ENCODE data around the gene BCAS3.
"Not testable (repeated sequence)": the region's sequence is repeated elsewhere in the genome, so short reads cannot be mapped to it uniquely, and the experiment has no call there.

BCAS3 gene

DNA sequence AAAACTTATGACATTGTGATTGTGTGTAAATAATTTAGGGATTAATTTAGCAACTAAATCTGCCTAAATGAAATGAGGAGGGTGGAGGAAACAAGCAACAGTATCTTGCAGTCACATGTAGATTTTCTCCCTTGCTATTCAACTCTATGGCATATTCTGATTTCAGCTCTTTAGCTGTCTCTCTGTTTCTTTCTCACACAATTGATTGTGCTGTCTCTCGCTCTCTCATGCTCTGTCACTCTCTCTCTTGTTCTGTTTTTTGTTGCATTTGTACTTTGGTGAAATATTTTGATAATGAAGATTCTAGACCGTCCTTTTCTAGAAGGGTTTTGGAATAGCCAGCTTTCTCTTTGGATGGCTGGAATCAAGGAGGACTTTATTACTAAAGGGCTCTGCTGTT, 70.6 kb downstream of the BCAS3 start:
- DNase-seq = no peak

GRCh38 chr17:60749050-60749449, 71.4 kb downstream of the BCAS3 start:
- no peak for DNase-seq

- no peak for DNase-seq
Measured at GRCh38 chr17:60749708-60750107, 72.1 kb downstream of the BCAS3 start.

DNA sequence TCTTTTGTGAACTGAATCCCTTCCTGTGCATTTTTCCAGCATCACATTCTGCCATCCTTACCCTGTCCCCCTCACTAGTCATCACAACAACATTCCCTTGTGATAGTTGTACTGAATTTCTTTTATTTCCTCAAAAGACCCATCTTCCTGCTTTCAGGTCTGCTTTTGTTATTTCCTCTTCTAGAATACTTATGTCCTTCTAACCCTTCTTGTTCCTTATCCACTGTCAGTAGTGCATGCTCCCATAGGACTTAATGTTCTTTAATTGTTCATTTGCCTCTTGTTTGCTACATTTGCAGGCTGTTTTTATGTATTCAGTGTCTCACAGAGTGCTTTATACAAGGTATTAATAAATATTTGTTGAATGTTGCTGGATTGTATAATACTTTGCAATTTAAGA, 73.0 kb downstream of the BCAS3 start:
- DNase-seq = no peak

- no peak for DNase-seq
Measured at GRCh38 chr17:60751884-60752283, 74.2 kb downstream of the BCAS3 start.

- no peak for DNase-seq
Measured at GRCh38 chr17:60752873-60753577, 75.4 kb downstream of the BCAS3 start.

DNA sequence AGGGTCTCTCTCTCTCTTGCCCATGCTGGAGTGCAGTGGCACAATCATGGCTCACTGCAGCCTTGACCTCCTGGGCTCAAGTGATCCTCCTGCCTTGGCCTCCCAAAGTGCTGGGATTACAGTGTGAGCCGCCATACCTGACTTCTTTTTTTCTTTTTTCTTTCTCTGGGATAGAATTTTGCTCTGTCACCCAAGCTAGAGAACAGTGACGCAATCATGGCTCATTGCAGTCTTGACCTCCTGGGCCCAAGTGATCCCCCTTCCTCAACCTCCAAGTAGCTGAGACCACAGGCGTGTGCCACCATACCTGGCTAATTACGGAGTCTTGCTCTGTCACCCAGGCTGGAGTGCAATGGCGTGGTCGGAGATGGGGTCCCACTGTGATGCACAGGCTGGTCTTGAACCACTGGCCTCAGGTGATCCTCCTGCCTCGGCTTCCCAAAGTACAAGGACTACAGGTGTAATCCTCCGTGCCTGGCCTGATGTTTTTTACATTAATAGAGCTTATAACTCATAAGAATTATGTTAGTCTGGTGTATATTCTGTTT, 76.5 kb downstream of the BCAS3 start:
- no peak for DNase-seq

DNA sequence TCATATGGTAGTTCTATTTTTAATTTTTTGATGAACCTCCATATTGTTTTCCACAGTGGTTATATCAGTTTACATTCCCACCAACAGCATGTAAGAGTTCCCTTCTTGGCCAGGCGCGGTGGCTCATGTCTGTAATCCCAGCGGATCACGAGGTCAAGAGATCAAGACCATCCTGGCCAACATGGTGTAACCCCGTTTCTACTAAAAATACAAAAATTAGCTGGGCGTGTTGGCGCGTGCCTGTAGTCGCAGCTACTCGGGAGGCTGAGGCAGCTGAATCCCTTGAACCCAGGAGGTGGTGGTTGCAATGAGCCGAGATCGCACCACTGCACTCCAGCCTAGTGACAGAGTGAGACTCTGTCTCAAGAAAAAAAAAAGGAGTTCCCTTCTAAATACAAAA, 79.1 kb downstream of the BCAS3 start:
- not testable (repeated sequence) for DNase-seq

GRCh38 chr17:60757437-60757836, 79.8 kb downstream of the BCAS3 start:
- DNase-seq = no peak

- no peak for DNase-seq
Measured at GRCh38 chr17:60759756-60760155, 82.1 kb downstream of the BCAS3 start.

DNA sequence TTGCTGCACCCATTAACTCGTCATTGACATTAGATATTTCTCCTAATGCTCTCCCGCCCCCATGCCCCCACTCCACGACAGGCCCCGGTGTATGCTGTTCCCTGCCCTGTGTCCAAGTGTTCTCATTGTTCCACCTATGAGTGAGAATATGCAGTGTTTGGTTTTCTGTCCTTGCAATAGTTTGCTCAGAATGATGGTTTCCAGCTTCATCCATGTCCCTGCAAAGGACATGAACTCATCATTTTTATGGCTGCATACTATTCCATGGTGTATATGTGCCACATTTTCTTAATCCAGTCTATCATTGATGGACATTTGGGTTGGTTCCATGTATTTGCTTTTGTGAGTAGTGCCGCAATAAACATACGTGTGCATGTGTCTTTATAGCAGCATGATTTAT, 83.7 kb downstream of the BCAS3 start:
- not testable (repeated sequence) for DNase-seq

- peak; percentile 3 for DNase-seq
Measured at GRCh38 chr17:60766778-60767190, 89.1 kb downstream of the BCAS3 start.

DNA sequence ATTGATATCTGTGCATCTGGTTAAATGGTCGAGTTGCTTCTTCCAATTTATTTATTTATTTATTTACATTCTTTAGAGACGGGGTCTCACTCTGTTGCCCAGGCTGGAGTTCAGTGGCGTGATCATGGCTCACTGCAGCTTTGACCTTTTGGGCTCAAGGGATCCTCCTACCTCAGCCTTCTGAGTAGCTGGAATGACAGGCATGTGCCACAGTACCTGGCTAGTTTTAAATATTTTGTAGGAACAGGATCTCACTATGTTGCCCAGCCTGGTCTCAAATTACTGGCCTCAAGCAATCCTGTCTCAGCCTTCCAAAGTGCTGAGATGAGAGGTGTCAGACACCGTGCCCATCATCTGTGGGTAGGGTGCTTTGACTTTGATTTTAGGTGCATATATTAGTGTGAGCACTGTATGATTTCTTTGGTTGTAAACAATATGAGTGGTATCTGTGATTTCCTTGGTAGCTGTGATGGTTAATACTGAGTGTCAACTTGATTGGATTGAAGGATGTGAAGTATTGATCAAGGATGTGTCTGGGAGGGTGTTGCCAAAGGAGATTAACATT, 90.2 kb downstream of the BCAS3 start:
- DNase-seq = no peak

- DNase-seq = no peak
Measured at GRCh38 chr17:60769327-60769726, 91.7 kb downstream of the BCAS3 start.

DNA sequence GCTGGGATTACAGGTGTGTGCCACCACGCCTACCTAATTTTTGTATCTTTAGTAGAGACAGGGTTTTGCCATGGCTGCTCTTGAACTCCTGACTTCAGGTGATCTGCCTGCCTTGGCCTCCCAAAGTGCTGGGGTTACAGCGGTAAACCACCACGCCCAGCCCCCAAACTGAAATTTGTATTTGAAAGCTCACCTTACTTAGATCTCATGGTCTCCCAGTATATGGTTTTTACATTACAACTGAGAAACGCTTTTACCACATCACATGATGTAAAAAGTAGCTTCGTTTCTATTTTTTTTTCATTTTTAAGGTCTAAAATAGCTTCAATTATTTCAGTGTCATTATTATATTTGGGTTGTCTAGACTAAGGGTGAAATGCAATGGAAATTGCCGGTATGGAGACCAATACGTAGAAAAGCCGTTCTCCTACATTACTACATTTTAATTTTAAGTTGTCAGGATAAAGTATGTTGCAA, 93.3 kb downstream of the BCAS3 start:
- no peak for DNase-seq

DNA sequence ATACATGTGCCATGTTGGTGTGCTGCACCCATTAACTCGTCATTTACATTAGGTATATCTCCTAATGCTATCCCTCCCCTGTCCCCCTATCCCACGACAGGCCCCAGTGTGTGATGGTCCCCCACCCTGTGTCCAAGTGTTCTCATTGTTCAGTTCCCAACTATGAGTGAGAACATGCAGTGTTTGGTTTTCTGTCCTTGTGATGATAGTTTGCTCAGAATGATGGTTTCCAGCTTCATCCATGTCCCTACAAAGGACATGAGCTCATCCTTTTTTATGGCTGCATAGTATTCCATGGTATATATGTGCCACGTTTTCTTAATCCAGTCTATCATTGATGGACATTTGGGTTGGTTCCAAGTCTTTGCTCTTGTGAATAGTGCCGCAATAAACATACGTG, 94.0 kb downstream of the BCAS3 start:
- not testable (repeated sequence) for DNase-seq

GRCh38 chr17:60773552-60773951, 95.9 kb downstream of the BCAS3 start:
- no peak for DNase-seq

GRCh38 chr17:60781880-60782412, 104.3 kb downstream of the BCAS3 start:
- no peak for DNase-seq

GRCh38 chr17:60782742-60783141, 105.1 kb downstream of the BCAS3 start:
- no peak for DNase-seq

DNA sequence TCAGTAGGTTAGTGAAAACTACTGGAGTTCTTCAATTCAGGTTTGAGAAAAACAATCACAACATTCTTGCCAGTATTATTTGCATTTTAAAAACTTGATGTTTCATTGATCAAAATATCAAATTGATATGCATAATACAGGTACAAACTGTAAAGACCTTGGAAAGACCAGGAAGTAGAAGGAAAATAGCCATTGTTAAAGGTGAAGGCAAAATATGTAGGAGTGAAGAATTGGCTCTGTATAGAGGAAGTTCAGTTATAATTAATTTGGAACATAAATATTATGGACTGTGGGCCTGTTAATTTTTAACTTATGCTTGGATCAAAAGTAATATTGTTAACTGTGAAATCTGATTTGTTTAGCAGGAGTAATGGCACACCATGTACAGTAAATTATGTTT, 112.6 kb downstream of the BCAS3 start:
- DNase-seq = no peak

DNA sequence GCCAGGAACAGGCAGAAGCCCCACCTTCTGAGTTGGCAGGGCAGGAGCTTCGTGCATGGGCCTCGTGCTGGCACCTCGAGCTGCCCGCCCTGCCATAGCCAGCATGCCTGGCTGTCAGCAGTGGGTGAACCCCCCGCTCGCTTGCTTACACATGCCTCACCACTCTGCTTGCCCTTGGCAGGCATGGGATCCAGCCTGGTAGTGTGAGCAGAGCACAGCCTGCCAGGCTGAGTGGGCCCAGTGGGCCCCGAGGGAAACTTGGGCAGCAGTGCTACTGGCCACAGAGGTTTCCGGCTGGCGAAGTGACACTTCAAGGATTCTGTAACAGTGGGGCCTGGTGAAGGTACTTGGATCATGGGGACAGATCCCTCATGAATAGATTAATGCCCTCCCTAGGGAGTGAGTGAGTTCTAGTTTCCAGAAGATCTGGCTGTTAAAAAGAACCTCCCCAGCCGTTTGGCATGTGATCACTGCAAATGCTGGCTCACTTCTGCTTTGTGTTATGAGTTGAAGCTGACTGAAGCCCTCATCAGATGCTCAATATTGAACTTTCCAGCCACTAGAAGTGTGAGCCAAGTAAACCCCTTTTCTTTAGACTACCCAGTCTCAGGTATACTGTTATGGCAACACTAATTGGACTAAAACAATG, 114.7 kb downstream of the BCAS3 start:
- DNase-seq = no peak

- no peak for DNase-seq
Measured at GRCh38 chr17:60798576-60798975, 120.9 kb downstream of the BCAS3 start.

DNA sequence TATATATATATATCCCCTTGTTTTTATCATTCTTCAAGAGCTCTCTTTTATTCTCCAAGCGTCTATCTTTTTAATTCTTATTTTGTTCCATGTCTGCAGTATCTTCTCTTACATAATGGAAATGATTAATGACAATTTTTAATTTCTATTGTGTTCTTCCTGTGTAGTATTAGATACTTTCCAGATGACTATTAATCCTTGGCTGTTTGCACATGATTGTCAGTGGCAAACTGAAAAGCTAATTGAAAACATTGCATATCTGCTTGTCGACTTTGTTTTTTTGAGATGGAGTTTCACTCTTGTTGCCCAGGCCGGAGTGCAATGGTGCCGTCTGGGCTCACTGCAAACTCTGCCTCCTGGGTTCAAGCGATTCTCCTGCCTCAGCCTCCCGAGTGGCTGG, 124.7 kb downstream of the BCAS3 start:
- no peak for DNase-seq

- no peak for DNase-seq
Measured at GRCh38 chr17:60803059-60803458, 125.4 kb downstream of the BCAS3 start.
